B cell (primary cell): ENCODE measurements around the gene UBL4A. TPM values are rescaled to one million over a fixed set of nuclear protein-coding genes. Genes with fewer than 3 reads are reported as not detected.

Experiments
- ATAC-seq: fragments of 200-7000 bp; cut with Tn5 transposase; one replicate; pipeline ENCODE4 v1.10.0; 2021; ENCODE audit warnings: low read depth, mild to moderate bottlenecking, moderate number of reproducible peaks, moderate library complexity
- CTCF ChIA-PET: fragments of 350-600 bp; sonication (Branson Sonifier 250); formaldehyde crosslinking; loops from one replicate; lab custom pipeline; 2021; ENCODE audit warnings: antibody characterized with exemption, inconsistent platforms; lab: Charles Lee
- POLR2A ChIA-PET: fragments of 350-600 bp; sonication (Branson Sonifier 250); formaldehyde crosslinking; loops from one replicate; lab custom pipeline; 2021; ENCODE audit warnings: antibody characterized with exemption; lab: Charles Lee
- DNase-seq: peaks from one replicate; pipeline ENCODE4 v3.0.0; 2013
- H2AFZ ChIP-seq: 2 replicates; pipeline ENCODE4 v1.6.1; 2012; ENCODE audit warnings: mild to moderate bottlenecking, low read depth, low read length; ENCODE audit not compliant: insufficient read depth, poor library complexity, severe bottlenecking
- H3K27ac ChIP-seq, 2 donors: 1 replicate in 1 of 2; 2 replicates in 1 of 2; pipeline ENCODE4 v1.5.1; 2012 to 2013; ENCODE audit warnings: low read length in 2 of 2, mild to moderate bottlenecking in 2 of 2, moderate library complexity in 1 of 2
- H3K27me3 ChIP-seq, 4 experiments: fragments of 200-600 bp in 1 of 4; sonication (generic) in 1 of 4; replicated peaks in 1 of 4; 1 replicate in 2 of 4; 2 replicates in 2 of 4; pipeline versions ENCODE4 v1.6.1 to v1.7.0; 2013 to 2016; ENCODE audit warnings: low read length in 3 of 4, mild to moderate bottlenecking in 2 of 4, mixed read lengths in 1 of 4, moderate library complexity in 1 of 4; ENCODE audit not compliant: insufficient read depth in 4 of 4, control insufficient read depth in 3 of 4; ENCODE audit errors: control extremely low read depth in 1 of 4
- H3K36me3 ChIP-seq, 2 experiments: replicated peaks in 1 of 2; 1 replicate in 1 of 2; 2 replicates in 1 of 2; pipeline versions ENCODE4 v1.6.1 to v1.7.1; 2013; ENCODE audit warnings: low read length in 1 of 2; ENCODE audit not compliant: insufficient read depth in 2 of 2, control insufficient read depth in 1 of 2; ENCODE audit errors: control extremely low read depth in 1 of 2, extremely low read depth in 1 of 2
- H3K4me1 ChIP-seq, 2 donors: fragments of 200-600 bp in 1 of 2; sonication (generic) in 1 of 2; 1 replicate in 1 of 2; 2 replicates in 1 of 2; pipeline versions ENCODE4 v1.5.1 to v1.6.1; 2013 to 2017; ENCODE audit warnings: low read length in 2 of 2; ENCODE audit not compliant: control insufficient read depth in 2 of 2, insufficient read depth in 2 of 2
- H3K4me2 ChIP-seq: replicated peaks from 2 replicates; pipeline ENCODE3; 2012; ENCODE audit warnings: mild to moderate bottlenecking, low read depth, low read length; ENCODE audit not compliant: poor library complexity, severe bottlenecking
- H3K4me3 ChIP-seq, 5 experiments: fragments of 200-600 bp in 1 of 5; sonication (generic) in 1 of 5; 1 replicate in 3 of 5; 2 replicates in 2 of 5; pipeline versions ENCODE4 v1.5.1 to v1.7.0; 2011 to 2016; ENCODE audit warnings: low read length in 4 of 5, mild to moderate bottlenecking in 4 of 5, low read depth in 2 of 5, control low read depth in 1 of 5, moderate library complexity in 1 of 5; ENCODE audit not compliant: insufficient read depth in 1 of 5; ENCODE audit errors: control extremely low read depth in 1 of 5, extremely low read depth in 1 of 5
- H3K79me2 ChIP-seq: fragments of 200-600 bp; sonication (generic); one replicate; pipeline ENCODE4 v1.6.0; 2016; ENCODE audit warnings: low read length; ENCODE audit not compliant: control insufficient read depth, insufficient read depth
- H3K9ac ChIP-seq: fragments of 200-600 bp; sonication (generic); 2 replicates; pipeline ENCODE4 v1.6.1; 2017; ENCODE audit warnings: mild to moderate bottlenecking, low read length, moderate library complexity
- H3K9me3 ChIP-seq, 3 donors: one replicate each; pipeline versions ENCODE4 v1.6.1 to v1.7.1; 2013; ENCODE audit warnings: low read length in 2 of 3; ENCODE audit not compliant: control insufficient read depth in 2 of 3, insufficient read depth in 1 of 3; ENCODE audit errors: control extremely low read depth in 1 of 3
- H4K20me1 ChIP-seq: 2 replicates; pipeline ENCODE4 v1.6.0; 2012; ENCODE audit warnings: mild to moderate bottlenecking, low read length; ENCODE audit not compliant: insufficient read depth, control insufficient read depth, poor library complexity, severe bottlenecking
- H3K27ac Mint-ChIP-seq: one replicate; pipeline ENCODE4 v1.8.0; 2021; ENCODE audit warnings: mixed read lengths
- H3K27me3 Mint-ChIP-seq: one replicate; pipeline ENCODE4 v1.8.0; 2021; ENCODE audit warnings: mixed read lengths
- H3K4me1 Mint-ChIP-seq: one replicate; pipeline ENCODE4 v1.8.0; 2021; ENCODE audit warnings: mixed read lengths
- H3K4me3 Mint-ChIP-seq: one replicate; pipeline ENCODE4 v1.8.0; 2021; ENCODE audit warnings: mixed read lengths
- H3K9me3 Mint-ChIP-seq: one replicate; pipeline ENCODE4 v1.8.0; 2022; ENCODE audit warnings: mixed read lengths; ENCODE audit not compliant: insufficient read depth
- EZH2 ChIP-seq: IDR thresholded peaks from 2 replicates; pipeline ENCODE4 v1.6.1; 2012; ENCODE audit warnings: borderline replicate concordance, low read depth, mild to moderate bottlenecking, moderate library complexity, low read length; ENCODE audit not compliant: insufficient read depth, poor library complexity, severe bottlenecking
- WGBS: methylation state at CpG from one replicate; pipeline ENCODE4 v1.1.5; 2013; ENCODE audit warnings: missing lambda C conversion rate; ENCODE audit not compliant: insufficient coverage; 5-methylcytosine and 5-hydroxymethylcytosine counted together
- intact Hi-C: fragments of 100-400 bp; cut with micrococcal nuclease; formaldehyde crosslinking; loops from one replicate; pipeline ENCODE4 v1.10.0; 2022
- polyA plus RNA-seq: library from polyadenylated mRNA; depleted of rRNA; stranded (reverse); fragments of >200 nt; gene quantifications from 2 replicates; pipeline ENCODE4 v1.2.3, GENCODE V29; 2012
- total RNA-seq, 2 donors: library from RNA; stranded (reverse); fragments of 120-200 nt in 1 of 2; gene quantifications; 1 replicate in 1 of 2; 2 replicates in 1 of 2; pipeline versions ENCODE4 v1.2.3 to v1.2.4, GENCODE V29; 2013 to 2022
- TF ChIP-seq, protein P1 (sequence below): fragments of 200-600 bp; IDR thresholded peaks from one replicate; pipeline ENCODE4 v1.8.0; 2022; ENCODE audit warnings: antibody characterized with exemption, mild to moderate bottlenecking

Gene UBL4A
- total and polyA plus RNA-seq, 2 donors (not counting 1 experiment from before 2014, with no cell fraction given) = 13.1 to 23.3 TPM

DNA sequence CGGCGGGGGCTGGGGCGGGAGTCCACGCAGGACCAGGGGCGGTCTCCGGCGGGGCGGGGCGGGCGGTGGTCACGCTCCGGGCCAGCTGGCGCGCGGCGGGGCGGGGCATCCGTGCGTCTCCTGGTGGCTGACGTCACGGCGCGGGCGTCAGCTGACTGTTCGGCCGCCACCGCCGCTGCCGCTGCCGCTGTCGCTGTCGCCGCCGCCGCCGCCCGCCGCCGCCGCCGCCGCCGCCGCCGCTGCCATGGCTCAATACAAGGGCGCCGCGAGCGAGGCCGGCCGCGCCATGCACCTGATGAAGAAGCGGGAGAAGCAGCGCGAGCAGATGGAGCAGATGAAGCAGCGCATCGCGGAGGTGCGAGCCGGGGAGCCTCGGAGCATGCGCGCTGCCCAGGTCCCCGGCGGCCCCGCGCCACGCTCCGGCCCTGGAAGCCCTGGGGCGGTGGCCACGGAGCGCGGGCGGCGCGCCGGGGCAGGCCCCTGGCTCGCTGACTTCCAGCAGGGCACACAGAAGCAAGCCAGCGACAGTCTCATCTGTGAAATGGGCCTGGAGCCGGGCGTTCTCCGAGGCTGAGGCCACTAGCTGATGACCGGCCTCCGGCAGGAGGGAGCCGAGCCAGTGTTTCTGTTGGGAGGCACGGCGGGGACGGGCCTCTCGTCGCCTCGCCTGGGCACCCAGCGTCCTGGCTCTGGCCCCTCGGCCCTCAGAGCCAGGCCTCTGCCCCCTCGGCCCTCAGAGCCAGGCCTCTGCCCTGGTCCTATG lies 42.2 kb downstream of the UBL4A start, which contains the start of gene FAM50A:
Gene FAM50A, plus strand, starts transcription at position 150 of the 763 bp plus-strand sequence. Its CDS starts 95 bp downstream, at position 245.
- ATAC-seq (peak; percentile 90), DNase-seq (peak; percentile 86)
- H3K4me3 Mint-ChIP-seq = peak within 1 kb of the TSS; percentile 83
- peak within 1 kb of the TSS; percentile 69 for H3K9ac ChIP-seq
- H3K27ac ChIP-seq = peak within 1 kb of the TSS; percentile 69 to 81
- peak within 1 kb of the TSS in 4 of 5 experiments; percentile 49 to 58 (median 53) for H3K4me3 ChIP-seq
- WGBS = 4% methylated on average over 73 of the region's 94 CpGs
- no peaks in the 10 kb centered on the region for H3K9me3 Mint-ChIP-seq
- H2AFZ ChIP-seq = peak within 1 kb of the TSS; percentile 68
- no peaks in the 10 kb centered on the region for H3K9me3 ChIP-seq
- POLR2A ChIA-PET = interaction anchor here (1.1 kb wide), 1 partner anchor 14 kb away, joined by 4 read pairs; the partner anchor contains the start of gene PLXNA3
- H3K79me2 ChIP-seq = peaks cover 11% of the 10 kb centered on the region
- CTCF ChIA-PET = interaction anchor here (1.0 kb wide), 1 partner anchor 32 kb away, joined by 3 read pairs; no protein-coding TSS in a partner anchor
- peak within 1 kb of the TSS; percentile 37 for H3K27ac Mint-ChIP-seq
- H3K4me1 Mint-ChIP-seq = peaks cover 5% of the 10 kb centered on the region
- H3K27me3 Mint-ChIP-seq = no peaks in the 10 kb centered on the region
- H4K20me1 ChIP-seq = no peaks in the 10 kb centered on the region
- TF ChIP-seq, protein P1, sequence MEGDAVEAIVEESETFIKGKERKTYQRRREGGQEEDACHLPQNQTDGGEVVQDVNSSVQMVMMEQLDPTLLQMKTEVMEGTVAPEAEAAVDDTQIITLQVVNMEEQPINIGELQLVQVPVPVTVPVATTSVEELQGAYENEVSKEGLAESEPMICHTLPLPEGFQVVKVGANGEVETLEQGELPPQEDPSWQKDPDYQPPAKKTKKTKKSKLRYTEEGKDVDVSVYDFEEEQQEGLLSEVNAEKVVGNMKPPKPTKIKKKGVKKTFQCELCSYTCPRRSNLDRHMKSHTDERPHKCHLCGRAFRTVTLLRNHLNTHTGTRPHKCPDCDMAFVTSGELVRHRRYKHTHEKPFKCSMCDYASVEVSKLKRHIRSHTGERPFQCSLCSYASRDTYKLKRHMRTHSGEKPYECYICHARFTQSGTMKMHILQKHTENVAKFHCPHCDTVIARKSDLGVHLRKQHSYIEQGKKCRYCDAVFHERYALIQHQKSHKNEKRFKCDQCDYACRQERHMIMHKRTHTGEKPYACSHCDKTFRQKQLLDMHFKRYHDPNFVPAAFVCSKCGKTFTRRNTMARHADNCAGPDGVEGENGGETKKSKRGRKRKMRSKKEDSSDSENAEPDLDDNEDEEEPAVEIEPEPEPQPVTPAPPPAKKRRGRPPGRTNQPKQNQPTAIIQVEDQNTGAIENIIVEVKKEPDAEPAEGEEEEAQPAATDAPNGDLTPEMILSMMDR = no peak
- H3K27me3 ChIP-seq = no peaks in the 10 kb centered on the region
- intact Hi-C loops = loop anchor here (5.0 kb wide), 1 partner anchor 33 kb away; the partner anchor contains the start of gene LAGE3
- H3K4me1 ChIP-seq = peaks cover 10 to 18% of the 10 kb centered on the region in 2 donors
- H3K36me3 ChIP-seq = peaks cover 0 to 18% of the 10 kb centered on the region in 2 experiments
- peak within 1 kb of the TSS; percentile 87 for H3K4me2 ChIP-seq

- Histone ChIP-seq H3K4me2 (peak overlapping the region; percentile 71), H3K79me2 (peaks cover 18% of the 10 kb centered on the region), H3K27ac (peak overlapping the region; percentile 69 to 81), H3K27me3 (no peaks in the 10 kb centered on the region), H3K4me1 (peaks cover 10 to 21% of the 10 kb centered on the region in 2 donors), H3K9me3 (no peaks in the 10 kb centered on the region), H3K9ac (peak overlapping the region; percentile 47), H3K4me3 (peak overlapping the region in 4 of 5 experiments; percentile 35 to 47 (median 42)), H3K36me3 (peaks cover 0 to 14% of the 10 kb centered on the region in 2 experiments), H4K20me1 (no peaks in the 10 kb centered on the region), H2AFZ (peak overlapping the region; percentile 54)
- ChIA-PET CTCF (no interaction called here), POLR2A (interaction anchor here (1.1 kb wide), 1 partner anchor 15 kb away, joined by 4 read pairs; the partner anchor contains the start of gene PLXNA3)
- Mint-ChIP-seq H3K27ac (peak overlapping the region; percentile 37), H3K4me3 (peak overlapping the region; percentile 83), H3K27me3 (no peaks in the 10 kb centered on the region), H3K9me3 (no peaks in the 10 kb centered on the region), H3K4me1 (peaks cover 5% of the 10 kb centered on the region)
- no peak for DNase-seq
- no peak for TF ChIP-seq EZH2
- peak; percentile 8 for ATAC-seq
- intact Hi-C loops = loop anchor here (5.0 kb wide), 1 partner anchor 34 kb away; the partner anchor contains the start of gene LAGE3
- WGBS = 10% methylated on average over 6 of the region's 10 CpGs
These were observed 42.9 kb downstream of the UBL4A start for GRCh38 chrX:154443479-154443910.
